Renal cortex interstitium (tissue), 11 donors: ENCODE results near the gene TESK1. TPM values are rescaled to one million over a fixed set of nuclear protein-coding genes. Genes with fewer than 3 reads are reported as not detected.

Experiments used
- DNase-seq, 11 donors: peaks; one replicate each; pipeline ENCODE4 v3.0.0-alpha.2; 2013; ENCODE audit warnings: low read depth in 9 of 11, low spot score in 4 of 11; ENCODE audit errors: extremely low read depth in 1 of 11
- polyA plus RNA-seq, 3 donors: library from polyadenylated mRNA; unstranded; fragments of 120-200 nt; gene quantifications; one replicate each; pipeline ENCODE4 v1.2.1, GENCODE V29; 2013; ENCODE audit not compliant: insufficient read length in 3 of 3

The TESK1 gene
- polyA plus RNA-seq, 3 donors: 36.0 to 42.5 (median 38.5) TPM

- DNase-seq: no peak
These were observed 51.9 kb downstream of the TESK1 start for GRCh38 chr9:35656831-35657545.

GRCh38 chr9:35657546-35658136, 52.6 kb downstream of the TESK1 start, which contains the start of gene RMRP:
TSS of gene RMRP (minus strand) at chr9:35658019.
- DNase-seq: peak; percentile 92 to 98 (median 96)

DNA sequence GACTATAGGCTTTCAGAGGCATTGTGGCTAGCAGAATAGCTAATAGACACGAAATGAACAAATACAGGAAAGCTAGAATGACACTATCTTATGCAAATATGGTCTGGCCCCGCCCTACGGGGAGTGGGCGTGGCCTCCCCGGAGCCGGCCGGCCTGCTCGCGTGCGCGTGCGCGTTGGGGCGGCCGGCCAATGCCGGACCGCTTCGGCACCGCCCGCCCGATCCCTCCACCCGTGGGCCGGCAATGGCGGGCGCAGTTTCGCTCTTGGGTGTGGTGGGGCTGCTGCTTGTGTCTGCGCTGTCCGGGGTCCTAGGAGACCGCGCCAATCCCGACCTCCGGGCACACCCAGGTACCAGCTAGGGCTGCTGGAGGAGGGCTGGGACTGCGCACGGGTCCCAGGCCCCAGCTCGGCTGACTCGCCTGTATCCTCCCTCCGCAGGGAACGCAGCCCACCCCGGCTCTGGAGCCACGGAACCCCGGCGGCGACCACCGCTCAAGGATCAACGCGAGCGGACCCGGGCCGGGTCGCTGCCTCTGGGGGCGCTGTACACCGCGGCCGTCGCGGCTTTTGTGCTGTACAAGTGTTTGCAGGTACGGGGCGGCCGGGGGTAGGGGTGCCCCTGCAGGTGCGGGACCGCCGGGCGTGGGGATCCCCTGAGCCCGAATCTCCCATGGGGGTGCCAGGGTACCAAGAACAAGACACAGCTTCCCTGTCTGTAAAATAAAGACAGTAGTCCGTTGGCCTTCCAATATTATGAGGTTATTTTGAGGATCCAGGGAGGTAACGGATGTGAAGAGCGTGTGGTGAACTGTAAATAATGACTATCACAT, 53.3 kb downstream of the TESK1 start, which contains the start of gene CCDC107:
Gene CCDC107 (plus strand): TSS at position 156 of the 831 bp plus-strand sequence. CDS start 88 bp downstream, at position 244.
- DNase-seq: peak in 10 of 11 donors; percentile 61 to 87 (median 80)

DNA sequence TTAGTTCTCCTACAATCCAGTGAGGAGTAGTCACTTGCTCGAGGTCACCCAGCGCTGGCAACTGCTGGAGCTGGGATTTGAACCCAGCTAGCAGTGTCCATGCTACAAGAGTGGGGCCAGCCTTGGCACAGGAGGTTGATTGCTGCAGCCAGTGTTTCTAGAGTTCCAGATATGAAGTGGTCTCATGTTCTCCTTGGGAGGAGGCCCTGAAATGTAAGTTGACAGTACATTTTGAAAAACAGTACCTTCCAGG, 53.8 kb downstream of the TESK1 start:
- DNase-seq: no peak

DNA sequence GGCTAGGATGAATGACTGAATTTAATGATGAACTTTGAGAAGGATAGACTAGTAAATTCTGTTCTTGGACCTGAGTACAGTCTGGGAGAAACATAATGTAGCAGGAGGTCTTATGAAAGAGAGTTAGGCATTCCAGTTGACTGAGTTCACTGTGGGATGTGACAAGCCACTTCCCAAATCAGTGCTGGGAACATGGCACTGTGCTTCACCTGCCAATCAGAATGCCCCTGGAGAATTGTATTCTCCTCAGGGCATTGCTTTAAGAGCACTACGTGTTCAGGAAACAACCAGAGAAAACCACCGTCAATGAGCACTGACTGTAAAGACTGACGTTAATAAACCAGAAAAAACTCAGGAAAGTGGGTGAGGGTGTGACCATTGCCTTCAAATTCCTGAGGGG, 54.3 kb downstream of the TESK1 start:
- DNase-seq: no peak

Other genes with a start within 250 kb of the TESK1 start
- 10 to 100 TPM; 16.1 to 20.9 (median 19.4) TPM for gene RUSC2, start 115.2 kb upstream of the TESK1 start, polyA plus RNA-seq
- 1 to 10 TPM; 2.4 to 3.9 (median 2.7) TPM for gene CD72, start 13.2 kb downstream of the TESK1 start, polyA plus RNA-seq
- gene SIT1, start 45.7 kb downstream of the TESK1 start, polyA plus RNA-seq: under 1 TPM; 0.27 to 0.48 (median 0.28) TPM
- gene RMRP, start 52.8 kb downstream of the TESK1 start, polyA plus RNA-seq: 1 to 10 TPM in 1 of 3 donors, not detected in 2; 1.9 TPM
- gene CCDC107, start 53.0 kb downstream of the TESK1 start, polyA plus RNA-seq: 10 to 100 TPM; 14.2 to 22.3 (median 18.6) TPM
- gene ARHGEF39, start 59.9 kb downstream of the TESK1 start, polyA plus RNA-seq: 10 to 100 TPM in 1 of 3 donors, 1 to 10 TPM in 2; 9.3 to 11.5 (median 10.0) TPM
- gene CA9, start 68.7 kb downstream of the TESK1 start, polyA plus RNA-seq: 1 to 10 TPM in 1 of 3 donors, under 1 TPM in 2; 0.85 to 1.1 (median 0.93) TPM
- 100 to 1,000 TPM; 149 to 194 (median 156) TPM for gene TPM2, start 84.7 kb downstream of the TESK1 start, polyA plus RNA-seq
- gene TLN1, start 126.9 kb downstream of the TESK1 start, polyA plus RNA-seq: 100 to 1,000 TPM; 150 to 192 (median 174) TPM
- gene CREB3, start 127.4 kb downstream of the TESK1 start, polyA plus RNA-seq: 10 to 100 TPM; 37.4 to 40.2 (median 39.3) TPM
- 100 to 1,000 TPM in 2 of 3 donors, 10 to 100 TPM in 1; 96.9 to 126 (median 107) TPM for gene GBA2, start 144.0 kb downstream of the TESK1 start, polyA plus RNA-seq
- 10 to 100 TPM; 28.8 to 30.3 (median 29.0) TPM for gene RGP1, start 144.0 kb downstream of the TESK1 start, polyA plus RNA-seq
- 1 to 10 TPM in 1 of 3 donors, not detected in 2; 1.1 TPM for gene MSMP, start 149.0 kb downstream of the TESK1 start, polyA plus RNA-seq
- 10 to 100 TPM; 32.0 to 38.0 (median 33.7) TPM for gene NPR2, start 186.3 kb downstream of the TESK1 start, polyA plus RNA-seq
- 1 to 10 TPM; 4.8 to 8.6 (median 6.5) TPM for gene SPAG8, start 207.0 kb downstream of the TESK1 start, polyA plus RNA-seq
- gene HINT2, start 209.8 kb downstream of the TESK1 start, polyA plus RNA-seq: 10 to 100 TPM; 50.5 to 60.3 (median 58.2) TPM
- under 1 TPM in 2 of 3 donors, not detected in 1; 0.10 to 0.26 TPM for gene FAM221B, start 223.5 kb downstream of the TESK1 start, polyA plus RNA-seq
- gene TMEM8B, start 224.0 kb downstream of the TESK1 start, polyA plus RNA-seq: 10 to 100 TPM; 24.4 to 36.4 (median 28.9) TPM